NCI-H2196 treated with DMSO at 0.1 percent for 48 hours (cell line): Measurements from ENCODE around the gene CROCC.
"Not testable (repeated sequence)": the region's sequence is repeated elsewhere in the genome, so short reads cannot be mapped to it uniquely, and the experiment has no call there.

ENCODE experiments used
- DNase-seq: peaks from one replicate; lab custom pipeline; 2025; ENCODE audit not compliant: unreplicated experiment; lab: John Stamatoyannopoulos, UW

CROCC gene

GRCh38 chr1:16921391-16922185 is at the start of gene CROCC:
Gene CROCC (plus strand): TSS chr1:16921931. CDS start chr1:16922019, 88 bp downstream.
- peak; percentile 87 for DNase-seq

- not testable (repeated sequence) for DNase-seq
Observed at GRCh38 chr1:16872152-16873075, 49.3 kb upstream of the CROCC start.

- DNase-seq, result not testable (repeated sequence)
Observed at GRCh38 chr1:16873076-16873879, 48.5 kb upstream of the CROCC start.

GRCh38 chr1:16874968-16875765 is 46.6 kb upstream of the CROCC start:
- DNase-seq, result not testable (repeated sequence)

GRCh38 chr1:16881742-16882141 is 40.0 kb upstream of the CROCC start:
- DNase-seq, result not testable (repeated sequence)

- no peak for DNase-seq
Observed at GRCh38 chr1:16882986-16883385, 38.7 kb upstream of the CROCC start.

- not testable (repeated sequence) for DNase-seq
Observed at GRCh38 chr1:16884487-16884886, 37.2 kb upstream of the CROCC start.

- DNase-seq, result no peak
Observed at GRCh38 chr1:16886860-16887605, 34.7 kb upstream of the CROCC start.

- no peak for DNase-seq
Observed at GRCh38 chr1:16888860-16889816, 32.6 kb upstream of the CROCC start.

- DNase-seq, result not testable (repeated sequence)
Observed at GRCh38 chr1:16890539-16891021, 31.2 kb upstream of the CROCC start.

GRCh38 chr1:16891057-16891456 is 30.7 kb upstream of the CROCC start:
- DNase-seq, result not testable (repeated sequence)

GRCh38 chr1:16892978-16893525 is 28.7 kb upstream of the CROCC start:
- DNase-seq, result not testable (repeated sequence)

- not testable (repeated sequence) for DNase-seq
Observed at GRCh38 chr1:16893796-16894195, 27.9 kb upstream of the CROCC start.

- not testable (repeated sequence) for DNase-seq
Observed at GRCh38 chr1:16894338-16894737, 27.4 kb upstream of the CROCC start.

- not testable (repeated sequence) for DNase-seq
Observed at GRCh38 chr1:16895233-16895597, 26.5 kb upstream of the CROCC start.

GRCh38 chr1:16895598-16896315 is 26.0 kb upstream of the CROCC start, which contains the start of gene RNU1-2:
Gene RNU1-2 (plus strand): TSS chr1:16895980.
- peak; percentile 70 for DNase-seq
